Epithelial cell of esophagus (primary cell): ENCODE measurements around the gene RGS14.
"Not testable (repeated sequence)": the region's sequence is repeated elsewhere in the genome, so short reads cannot be mapped to it uniquely, and the experiment has no call there.

Experiments
- DNase-seq: peaks from one replicate; pipeline ENCODE4 v3.0.0; 2010; ENCODE audit warnings: low read depth
- H3K4me3 ChIP-seq: 2 replicates; pipeline ENCODE4 v1.5.1; 2011; ENCODE audit warnings: mild to moderate bottlenecking, low read length, control low read depth
- CTCF ChIP-seq: IDR thresholded peaks from 2 replicates; pipeline ENCODE4 v1.5.1; 2011; ENCODE audit warnings: low read depth, mild to moderate bottlenecking, low read length, control low read depth, inconsistent platforms; ENCODE audit not compliant: insufficient read depth; ENCODE audit errors: missing control alignments

The RGS14 gene

GRCh38 chr5:177405805-177406204 is 48.1 kb downstream of the RGS14 start:
- H3K4me3 ChIP-seq: no peak overlapping the region
- no peak for TF ChIP-seq CTCF
- no peak for DNase-seq

- no peak for TF ChIP-seq CTCF
- DNase-seq: no peak
- no peak within 1 kb of the TSS for H3K4me3 ChIP-seq
Measured at GRCh38 chr5:177409043-177409801, 51.5 kb downstream of the RGS14 start, which contains the start of gene F12. TSS of gene F12 (minus strand) at chr5:177409564. CDS start at chr5:177409527, 37 bp downstream.

- no peak overlapping the region for H3K4me3 ChIP-seq
- TF ChIP-seq CTCF: no peak
- no peak for DNase-seq
Measured at GRCh38 chr5:177410575-177410974, 52.9 kb downstream of the RGS14 start.

- no peak for TF ChIP-seq CTCF
- H3K4me3 ChIP-seq: no peak overlapping the region
- no peak for DNase-seq
Measured at GRCh38 chr5:177412603-177413233, 55.0 kb downstream of the RGS14 start.

- TF ChIP-seq CTCF: no peak
- no peak for DNase-seq
- H3K4me3 ChIP-seq: no peak overlapping the region
Measured at GRCh38 chr5:177414481-177414880, 56.8 kb downstream of the RGS14 start.

- not testable (repeated sequence) for H3K4me3 ChIP-seq, DNase-seq
Measured at GRCh38 chr5:177417081-177417480, 59.4 kb downstream of the RGS14 start.

GRCh38 chr5:177419046-177419445 is 61.3 kb downstream of the RGS14 start:
- peak; percentile 40 for DNase-seq
- H3K4me3 ChIP-seq: no peak overlapping the region
- no peak for TF ChIP-seq CTCF

- not testable (repeated sequence) for DNase-seq
Measured at GRCh38 chr5:177420472-177420871, 62.7 kb downstream of the RGS14 start.

More at GRCh38 chr5:177420472-177420871, 62.7 kb downstream of the RGS14 start:
- not testable (repeated sequence) for H3K4me3 ChIP-seq
